Measurements from ENCODE around the gene RIMS3.
A peak's percentile ranks its signal among the peaks of the same experiment; 100 is the strongest.

Gene RIMS3

DNA sequence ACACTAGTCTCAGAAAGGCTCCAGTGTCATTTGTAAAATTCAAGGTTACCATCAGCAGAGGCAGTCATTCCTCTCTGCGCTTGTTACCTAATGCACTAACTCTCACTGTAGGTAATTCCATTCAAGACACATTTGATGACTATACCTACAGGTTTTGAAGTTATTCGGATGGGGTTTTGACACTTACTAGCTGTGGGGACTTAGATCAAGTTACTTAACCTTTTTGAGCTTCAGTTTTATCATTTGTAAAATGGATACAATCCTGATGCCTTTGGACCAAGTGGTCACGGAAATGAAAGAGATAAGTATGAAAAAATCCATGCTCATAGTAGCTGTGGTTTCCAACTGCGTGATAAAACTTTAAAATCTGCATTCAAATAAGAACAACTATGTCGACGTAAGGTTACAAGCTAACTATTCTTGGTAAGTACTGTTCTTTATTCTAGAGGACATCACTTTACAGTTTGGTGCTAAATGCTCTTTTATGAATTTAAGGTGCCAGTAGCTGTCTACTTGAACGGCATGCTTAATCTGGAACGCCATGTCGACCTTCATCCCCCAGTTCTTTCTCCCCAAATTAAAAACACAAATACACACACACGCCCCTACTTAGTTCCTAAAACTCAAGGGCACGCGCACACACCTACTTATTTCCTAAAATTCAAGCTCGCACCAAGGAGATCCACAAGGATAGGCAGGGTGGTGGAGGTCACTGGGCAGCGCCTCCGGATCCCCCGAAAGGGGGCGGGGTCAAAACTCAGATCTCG is 25.5 kb upstream of the RIMS3 start:
- DNase-seq, result no peak

DNA sequence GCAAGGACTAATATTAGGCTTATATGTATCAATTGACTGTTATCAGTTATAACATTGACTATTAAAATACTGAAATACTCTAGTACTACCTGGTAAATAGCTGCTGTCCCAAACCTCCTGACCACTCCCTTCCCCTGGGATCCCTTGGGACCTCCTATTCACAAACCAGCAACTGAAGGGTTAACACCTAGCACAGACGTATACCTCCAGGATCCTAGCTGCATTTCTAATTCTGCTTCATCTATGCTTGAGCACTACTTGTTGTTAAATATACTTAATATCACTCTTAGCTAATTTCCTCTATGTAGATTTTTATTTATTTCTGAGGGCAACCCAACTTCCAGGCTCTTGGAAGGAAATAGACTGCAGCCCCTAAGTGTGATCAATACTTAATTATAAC is 24.3 kb upstream of the RIMS3 start:
- no peak for DNase-seq

DNA sequence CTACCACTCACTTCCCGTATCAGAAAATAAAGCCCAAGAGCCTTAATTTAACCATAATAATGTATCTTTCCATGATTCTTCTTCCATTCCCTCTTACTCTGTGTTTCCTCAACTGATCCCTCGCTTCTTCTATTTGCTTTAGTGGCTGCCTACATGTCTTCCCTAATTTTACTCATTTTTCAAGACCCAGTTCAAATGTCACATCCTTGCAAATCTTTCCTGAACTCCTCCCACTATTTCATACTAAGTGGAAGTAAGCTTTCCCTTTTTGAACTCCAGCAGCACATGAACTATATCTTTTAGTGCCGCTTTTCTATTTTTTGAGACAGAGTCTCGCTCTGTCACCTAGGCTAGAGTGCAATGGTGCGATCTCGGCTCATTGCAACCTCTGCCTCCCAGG is 22.2 kb upstream of the RIMS3 start:
- no peak for DNase-seq

DNA sequence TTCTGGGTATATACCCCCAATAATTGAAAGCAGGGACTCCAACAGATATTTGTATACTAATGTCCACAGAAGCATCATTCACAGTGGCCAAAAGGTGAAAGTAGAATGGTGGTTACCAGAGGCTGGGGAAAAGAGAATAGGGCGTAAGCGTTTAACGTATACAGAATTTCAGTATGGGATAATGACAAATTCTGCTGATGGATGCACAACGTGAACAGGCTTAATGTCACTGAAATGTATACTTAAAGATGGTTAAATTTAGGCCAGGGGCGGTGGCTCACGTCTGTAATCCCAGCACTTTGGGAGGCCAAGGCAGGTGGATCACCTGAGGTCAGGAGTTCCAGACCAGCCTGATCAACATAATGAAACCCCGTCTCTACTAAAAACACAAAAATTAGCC is 21.6 kb upstream of the RIMS3 start:
- DNase-seq, result no peak

DNA sequence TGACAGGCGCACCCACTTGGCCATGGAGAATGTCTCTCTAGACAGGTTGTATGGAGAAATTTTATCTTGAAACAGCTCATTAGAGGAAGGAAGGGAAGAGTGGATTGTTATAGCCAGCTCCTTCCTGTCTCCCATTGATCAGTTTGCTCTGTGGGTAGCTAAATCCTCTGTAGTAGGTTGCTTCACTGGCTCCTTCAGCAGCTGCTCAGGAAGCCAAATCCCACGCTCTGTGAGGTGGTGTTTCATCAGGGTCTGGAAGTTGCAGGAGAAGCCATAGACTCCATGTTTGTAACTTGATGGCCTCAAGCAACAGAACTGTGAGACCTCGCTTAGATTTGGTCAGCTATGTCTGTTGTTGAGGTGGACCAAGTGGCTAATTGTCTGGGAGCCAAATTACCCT is 19.2 kb upstream of the RIMS3 start:
- no peak for DNase-seq

DNA sequence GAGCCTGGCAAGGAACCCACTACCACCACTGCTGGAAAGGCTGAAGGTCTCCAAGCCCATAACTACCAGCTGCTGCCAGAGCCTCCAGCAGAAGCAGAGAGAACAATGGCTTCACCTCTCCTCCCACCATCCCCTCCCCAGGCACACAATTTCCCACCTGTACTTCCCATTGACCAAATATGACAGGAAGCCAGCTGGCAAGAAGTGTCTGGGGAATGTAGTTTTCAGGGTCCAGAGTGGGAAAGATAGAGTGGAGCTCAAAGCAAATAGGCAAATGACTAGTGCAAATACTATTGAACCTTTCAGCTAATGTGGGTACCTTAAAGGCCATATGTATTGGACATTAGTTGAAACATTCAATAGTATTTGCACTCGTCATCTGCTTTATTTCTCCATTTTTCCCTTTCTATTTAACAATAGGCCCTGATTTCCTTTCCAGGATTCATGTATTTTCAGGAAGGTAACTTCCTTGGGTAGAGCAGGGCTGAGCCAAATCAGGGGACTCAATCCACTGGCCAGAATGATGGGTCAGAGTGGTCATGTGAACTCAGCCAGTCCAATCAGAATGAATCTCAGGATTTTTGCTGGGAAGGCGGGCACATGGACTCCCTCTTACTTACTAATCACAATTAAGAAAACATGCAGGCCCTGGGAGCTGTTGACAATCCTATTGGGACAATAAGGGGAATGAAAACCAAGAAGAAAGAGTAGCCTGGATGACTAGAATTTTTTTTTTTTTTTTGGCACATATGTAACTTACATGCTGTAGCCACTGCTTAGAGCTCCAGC is 13.9 kb upstream of the RIMS3 start:
- DNase-seq, result peak; percentile 58

DNA sequence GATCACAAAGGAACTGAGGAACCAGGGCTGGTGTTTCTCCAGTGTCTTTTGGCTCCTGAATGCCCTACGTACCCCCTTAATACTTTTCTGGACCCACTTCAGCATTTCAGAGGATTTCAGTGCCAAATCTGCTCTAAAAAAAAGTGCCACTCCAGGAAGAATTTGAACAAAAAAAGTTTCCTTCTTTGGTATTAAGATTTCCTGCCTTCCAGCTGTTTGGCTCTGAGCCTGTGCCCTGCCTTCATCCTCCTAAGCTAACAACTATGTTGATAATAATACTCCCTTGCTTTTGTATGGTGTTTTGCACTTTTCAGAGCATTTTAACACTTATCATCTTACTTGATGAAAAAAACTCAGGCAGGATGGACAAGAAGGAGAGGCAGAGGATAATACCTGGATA is 11.0 kb upstream of the RIMS3 start:
- DNase-seq, result no peak

DNA sequence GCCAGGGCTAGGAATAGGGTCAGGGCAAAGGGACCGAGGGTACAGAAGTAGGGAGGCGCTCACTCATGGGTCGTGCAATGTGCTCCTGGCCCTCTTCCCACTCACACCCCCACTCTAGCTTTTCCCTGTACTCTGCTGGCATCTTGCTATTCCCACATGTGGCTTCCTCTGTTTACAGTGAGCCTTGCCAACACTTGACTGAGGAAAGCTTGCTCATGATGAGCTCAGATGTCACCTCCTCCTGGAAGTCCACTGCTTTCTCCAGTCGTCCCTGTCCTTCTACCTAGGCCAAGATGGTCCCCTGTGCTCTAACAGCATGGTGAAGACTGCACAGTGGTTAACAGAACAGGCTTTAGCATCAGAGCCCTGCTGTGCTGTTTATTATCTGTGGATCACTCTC is 8.0 kb upstream of the RIMS3 start:
- DNase-seq, result no peak

DNA sequence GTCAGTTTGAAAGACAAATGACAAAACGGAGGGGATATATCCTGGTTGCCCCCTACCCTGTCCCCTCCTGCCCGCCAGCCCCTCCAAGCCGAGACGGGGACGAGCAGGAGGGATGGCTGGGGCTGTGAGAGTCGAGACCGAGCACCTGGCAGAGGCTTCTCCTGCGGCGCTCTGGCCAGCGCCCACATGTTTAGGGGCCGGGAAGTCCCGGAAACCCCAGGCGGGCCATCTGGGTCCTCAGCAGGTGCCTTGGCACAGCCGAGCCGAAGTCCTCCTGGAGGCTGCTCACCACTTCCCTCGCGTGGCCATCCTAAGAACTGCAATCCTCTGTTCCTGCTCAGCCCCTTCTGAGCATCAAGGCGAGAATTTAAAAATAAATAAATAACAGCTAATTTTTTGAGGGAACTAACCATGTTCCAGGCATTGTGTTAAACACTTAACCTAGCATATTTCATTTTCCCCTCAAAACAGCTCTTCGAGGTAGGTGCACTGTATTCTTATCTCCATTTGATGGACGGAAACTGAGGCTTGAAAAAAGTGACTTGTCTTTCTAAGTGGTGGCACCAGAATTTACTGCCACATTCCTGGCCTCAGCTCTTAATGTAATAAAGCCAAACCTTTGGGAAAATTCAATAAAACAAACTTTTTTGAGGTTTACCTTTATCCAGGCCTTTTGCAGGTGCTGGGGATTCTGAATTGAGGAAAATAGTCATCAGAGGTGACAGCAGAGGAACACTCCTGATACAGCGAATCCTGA is 3.5 kb upstream of the RIMS3 start:
- DNase-seq, result peak; percentile 89

DNA sequence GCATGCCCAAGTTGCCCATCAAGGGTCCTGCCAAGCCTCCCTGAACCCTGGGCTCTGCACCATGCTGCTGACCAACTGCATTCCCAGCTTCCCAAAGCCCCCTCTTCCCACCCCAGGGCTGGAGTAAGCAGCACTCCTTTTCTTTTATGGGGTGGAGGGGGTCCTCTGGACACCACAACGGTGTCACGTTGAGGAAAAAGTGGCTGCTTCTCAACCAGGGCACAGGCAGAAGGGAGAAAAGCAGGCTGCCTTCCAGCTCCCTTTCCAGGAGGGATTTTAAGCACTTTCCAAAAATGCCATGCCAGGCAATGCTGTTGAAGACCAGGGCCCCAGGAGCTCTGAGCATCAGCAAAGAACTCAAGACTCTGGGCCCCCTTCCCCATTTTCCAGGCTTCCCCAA is 691 bp downstream of the RIMS3 start:
- DNase-seq, result no peak

DNA sequence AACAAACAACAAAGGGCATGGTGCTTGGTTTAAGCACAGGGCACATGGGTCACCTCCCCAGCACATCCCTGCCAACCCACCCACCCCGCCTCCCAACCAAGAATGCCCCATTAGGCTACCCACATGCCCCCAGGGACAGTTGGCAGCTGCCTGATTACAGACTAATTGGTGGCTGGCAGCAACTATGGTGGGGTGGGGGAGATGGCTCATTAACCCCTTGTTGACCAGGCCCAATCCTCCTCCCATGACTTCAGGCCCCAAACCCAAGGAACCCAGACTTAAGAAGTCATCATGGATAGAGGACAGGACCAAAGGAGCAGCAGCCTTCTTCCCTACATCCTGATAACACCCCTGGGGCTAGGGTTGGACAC is 1.3 kb downstream of the RIMS3 start:
- DNase-seq, result no peak

DNA sequence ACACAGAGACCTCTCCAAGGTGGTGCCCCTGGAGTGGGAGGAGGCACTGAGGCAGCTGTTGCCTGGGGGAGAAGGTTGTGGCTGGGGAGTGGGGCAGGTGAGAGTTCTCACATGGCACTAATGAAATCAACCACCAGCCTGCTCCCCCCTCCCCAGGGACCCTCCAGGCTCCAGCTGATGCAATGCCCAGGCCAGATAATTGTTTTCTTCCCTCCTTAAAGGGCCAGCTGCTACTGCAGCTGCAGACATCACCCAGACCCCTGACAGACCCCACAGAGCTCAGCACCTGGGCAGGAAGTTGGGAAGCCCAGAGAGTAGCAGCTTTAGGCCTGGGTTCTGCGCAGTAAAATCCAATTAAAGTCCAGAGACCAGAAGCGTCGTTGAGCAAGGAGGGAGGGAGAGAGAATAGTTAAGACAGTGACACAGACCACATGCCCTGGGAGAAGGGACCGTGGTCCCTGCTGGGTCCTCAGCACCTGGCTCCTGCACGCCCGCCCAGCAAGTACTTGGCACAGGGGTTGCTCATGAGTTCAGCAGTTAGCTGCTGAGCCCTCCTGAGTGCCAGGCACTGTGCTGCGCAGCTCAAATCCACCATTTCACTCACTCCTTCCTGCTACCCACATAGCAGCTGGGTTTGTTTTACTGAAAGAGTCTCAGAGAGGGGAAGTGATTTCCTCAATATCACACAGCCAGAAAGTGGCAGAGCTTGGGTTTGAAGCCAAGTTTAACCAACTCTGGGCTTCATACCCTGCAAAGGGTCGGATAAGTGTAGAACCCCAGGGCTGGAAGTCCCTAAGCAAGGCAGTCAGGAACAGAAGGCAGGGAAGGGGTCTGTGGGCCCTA is 1.9 kb downstream of the RIMS3 start:
- peak; percentile 62 for DNase-seq

DNA sequence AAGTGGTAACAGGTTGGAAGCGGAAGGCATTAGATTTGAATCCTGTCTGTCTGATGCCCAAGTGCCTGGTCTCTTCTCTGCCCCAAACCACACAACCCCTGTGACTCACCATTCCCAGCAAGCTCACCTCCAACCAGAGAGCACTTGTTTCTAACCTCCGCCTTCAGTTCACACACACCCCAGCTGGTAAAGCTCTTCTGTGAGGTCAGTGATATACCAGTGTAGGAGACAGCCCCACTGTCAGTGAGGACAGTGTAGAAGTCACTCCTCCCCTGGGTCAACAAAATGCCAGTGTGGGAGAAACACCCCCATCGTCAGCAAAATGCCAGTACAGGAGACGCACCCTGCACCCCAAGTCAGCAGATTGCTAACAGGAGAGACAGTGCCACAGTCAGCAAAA is 2.6 kb downstream of the RIMS3 start:
- no peak for DNase-seq

DNA sequence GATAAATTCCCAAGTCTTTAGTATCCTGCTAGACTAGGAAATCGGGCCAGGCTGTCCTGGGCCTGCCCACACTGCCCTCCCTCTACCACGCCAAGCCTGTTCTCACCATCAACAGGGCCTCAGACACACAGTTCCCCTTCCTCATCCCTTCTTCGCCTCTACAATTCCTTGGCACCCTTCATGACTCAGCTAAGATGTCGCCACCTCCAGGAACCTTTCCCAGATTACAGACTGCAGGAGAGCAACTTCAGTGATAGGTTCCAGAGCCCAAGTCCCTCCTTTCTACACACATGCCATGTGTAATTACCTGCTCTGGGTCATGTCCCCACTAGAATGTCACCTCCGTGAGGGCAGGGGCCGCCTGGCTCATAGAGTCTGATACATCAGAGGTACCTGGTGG is 3.3 kb downstream of the RIMS3 start:
- DNase-seq, result no peak

DNA sequence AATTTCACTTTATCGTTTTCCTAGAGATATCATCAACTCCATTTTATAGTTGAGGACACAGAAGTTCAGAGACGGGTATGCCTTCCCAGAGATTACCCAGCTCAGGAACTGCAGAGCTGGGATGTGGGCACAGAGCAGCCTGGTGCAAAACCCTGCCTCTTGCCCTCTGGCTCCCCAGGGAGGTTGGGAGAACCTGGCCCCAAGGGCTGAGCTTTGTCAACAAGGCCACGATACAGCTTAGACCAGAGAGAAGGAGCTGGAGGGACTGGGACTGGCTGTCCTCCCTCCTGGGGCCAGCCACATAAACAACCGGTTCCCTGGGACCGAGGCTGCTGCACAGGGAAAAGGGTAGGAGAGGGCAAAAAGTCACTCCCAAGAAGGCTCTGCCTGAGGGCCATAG is 3.8 kb downstream of the RIMS3 start:
- DNase-seq, result no peak

DNA sequence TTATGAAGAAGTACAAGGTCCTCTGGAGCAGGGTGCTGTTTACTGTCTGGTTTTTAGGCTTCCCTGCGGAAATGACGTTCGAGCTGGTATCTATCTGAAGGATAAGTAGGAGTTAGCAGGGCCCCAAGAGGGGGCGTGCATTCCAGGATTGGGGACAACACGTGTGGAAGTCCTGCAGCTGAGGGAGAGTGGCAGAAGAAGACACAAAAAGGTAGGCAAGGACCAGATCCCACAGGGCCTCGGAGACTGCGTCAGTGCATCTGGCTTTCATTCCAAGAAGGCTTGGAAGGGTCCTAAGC is 5.9 kb downstream of the RIMS3 start:
- no peak for DNase-seq

DNA sequence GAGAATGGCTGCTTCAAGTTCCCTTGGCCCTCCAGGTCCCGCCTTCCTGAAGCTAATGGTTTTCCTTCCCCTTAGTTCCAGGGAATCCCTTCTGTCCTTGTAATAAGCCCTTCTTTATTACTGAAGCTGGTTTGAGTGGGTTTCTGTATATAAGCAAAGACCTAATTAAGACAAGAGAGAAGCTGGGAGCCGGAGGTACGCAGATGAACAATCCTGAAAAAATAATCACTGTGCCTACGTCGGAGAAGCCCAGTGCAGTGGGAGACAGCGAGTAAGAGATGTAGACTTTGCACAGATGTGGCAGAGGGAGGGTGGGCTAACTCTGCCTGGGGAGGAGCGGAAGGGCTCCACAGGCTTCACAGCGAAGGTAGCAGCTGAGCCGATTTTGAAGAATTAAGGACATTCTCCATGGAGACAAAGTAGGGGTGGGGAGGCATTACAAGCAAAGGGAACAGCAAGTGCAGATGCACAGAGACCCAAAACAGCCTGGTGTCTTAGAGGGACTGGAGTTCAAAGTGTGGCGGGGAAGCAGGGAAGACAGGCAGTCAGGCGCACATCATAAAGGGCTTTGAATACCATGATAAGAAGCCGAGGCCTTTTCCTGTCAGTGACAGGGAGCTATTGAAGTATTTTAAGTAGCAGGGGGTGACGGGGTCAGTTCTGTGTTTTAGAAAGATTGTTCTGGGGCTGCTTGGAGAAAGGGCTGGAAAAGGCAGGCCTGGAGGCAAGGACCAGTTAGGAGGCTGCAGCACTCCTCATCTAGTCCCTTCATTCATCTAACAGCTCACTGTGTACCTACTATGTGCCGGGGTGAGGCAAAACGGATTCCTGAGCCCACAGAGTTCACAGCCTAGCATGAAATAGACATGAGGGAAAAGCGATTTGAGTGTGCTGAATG is 6.5 kb downstream of the RIMS3 start:
- DNase-seq, result no peak

DNA sequence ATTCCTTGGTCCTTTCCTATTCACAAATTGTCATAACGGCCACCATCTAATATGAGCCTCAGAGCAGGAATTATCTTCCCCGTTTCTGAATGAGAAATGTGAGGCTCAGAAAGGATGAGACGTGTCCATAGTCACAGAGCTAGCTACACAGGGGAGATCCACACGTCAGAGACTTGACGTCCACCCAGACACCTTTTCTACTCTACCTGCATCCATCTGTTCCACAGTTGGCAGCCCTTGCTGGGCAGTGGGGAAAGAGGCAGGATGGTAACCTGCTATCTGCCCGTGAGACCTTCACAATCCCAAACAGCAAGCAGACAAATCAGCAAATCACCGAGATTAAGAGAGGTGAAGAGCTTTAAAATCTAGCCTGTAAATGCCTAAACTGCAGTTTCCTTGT is 8.4 kb downstream of the RIMS3 start:
- no peak for DNase-seq

DNA sequence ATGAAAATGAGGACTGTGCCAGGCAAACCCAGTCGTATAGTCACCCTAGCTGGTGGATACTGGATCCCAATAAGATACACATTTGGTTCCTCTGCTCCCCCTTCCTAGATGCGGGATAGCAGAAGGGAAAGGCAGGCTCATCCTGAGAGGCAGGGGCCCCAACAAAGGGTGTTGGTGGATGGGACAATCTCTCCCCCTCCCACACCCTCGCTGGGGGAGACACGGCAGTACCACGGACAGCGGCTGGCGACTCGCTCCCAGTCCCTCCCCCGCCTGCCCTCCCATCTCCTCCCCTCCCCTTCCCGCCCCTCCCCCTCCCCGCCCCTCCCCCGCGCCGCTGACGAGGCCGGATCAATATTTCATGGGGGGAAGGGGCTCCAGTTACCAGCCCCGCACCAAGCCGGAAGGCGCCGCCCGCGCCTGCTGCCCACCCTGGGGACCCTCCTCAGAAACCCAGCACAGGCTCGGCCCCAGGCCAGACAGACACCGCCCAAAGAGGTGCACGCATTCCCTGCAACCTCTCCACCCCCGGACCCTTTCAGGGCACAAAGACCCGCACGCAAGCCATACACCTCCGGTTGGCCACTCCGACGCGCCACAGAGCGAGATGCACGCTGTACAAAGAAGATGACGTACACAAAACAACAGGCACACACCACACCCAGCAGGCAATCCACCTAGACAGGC is 11.5 kb downstream of the RIMS3 start:
- DNase-seq, result peak; percentile 49

DNA sequence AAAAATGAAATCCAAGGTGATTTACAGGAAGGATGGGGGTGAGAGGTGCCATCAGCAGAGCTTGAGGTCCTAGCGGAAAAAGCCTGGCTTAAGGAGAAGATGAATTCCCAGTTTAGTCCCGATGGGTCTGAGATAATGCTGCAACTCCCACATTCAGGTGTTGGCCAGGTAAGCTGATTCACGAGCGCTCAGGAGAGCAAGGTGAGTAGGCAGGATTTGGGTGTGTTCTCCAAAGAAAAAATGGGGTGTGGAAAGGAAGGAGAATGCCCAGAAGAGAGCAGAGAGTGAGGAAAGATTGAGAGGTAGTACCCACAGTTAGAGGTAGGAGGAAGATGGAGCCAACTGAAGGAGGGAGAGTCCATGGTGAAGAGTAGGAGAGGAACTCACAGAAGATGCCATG is 12.5 kb downstream of the RIMS3 start:
- no peak for DNase-seq

DNA sequence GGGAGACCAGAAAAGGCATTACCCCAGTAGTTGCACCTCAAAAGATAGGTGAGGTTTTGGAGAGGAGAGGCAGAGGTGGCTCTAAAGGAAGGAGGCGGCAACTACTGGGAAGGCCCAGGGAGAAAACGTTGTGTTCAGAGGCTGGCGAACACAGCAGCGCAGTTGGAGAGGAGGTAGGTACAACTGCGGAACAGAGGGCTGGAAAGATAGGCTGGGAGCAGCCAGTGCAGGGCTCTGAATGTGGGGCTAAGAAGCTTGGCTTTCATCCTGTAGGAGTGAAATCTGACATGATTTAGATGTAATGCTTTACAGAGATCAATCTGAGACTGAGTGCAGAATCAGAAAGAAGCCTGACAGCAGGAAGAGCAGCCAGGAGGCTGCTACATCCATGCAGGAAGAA is 13.0 kb downstream of the RIMS3 start:
- DNase-seq, result no peak
